ENCODE measurements around the gene FRS3. TPM values are rescaled to one million over a fixed set of nuclear protein-coding genes. Genes with fewer than 3 reads are reported as not detected.

Gene FRS3
- total and polyA plus RNA-seq, 9 of the 15 experiments (the other 6 are each of a cell fraction or from before 2014, with no cell fraction given) = 0.03 to 3.7 (median 1.6) TPM

- Histone ChIP-seq H3K79me2 (ENCODE audit: control insufficient read depth, insufficient read depth, low read length) (no peaks in the 10 kb centered on the region; the same call in 2 of the 3 replicates), H3K27me3 (ENCODE audit: control insufficient read depth in 2 of 2, insufficient read depth in 2 of 2, low read length in 2 of 2) (no peaks in the 10 kb centered on the region), H3K27ac (ENCODE audit: extremely low read depth, low read depth, low read length) (no peak overlapping the region), H3K4me1 (replicated peaks in 1 of 2; ENCODE audit: control insufficient read depth in 2 of 2, insufficient read depth in 2 of 2, low read length in 2 of 2) (peaks cover 0 to 28% of the 10 kb centered on the region in 2 experiments; a peak in 4 of 5 replicates), H2AFZ (ENCODE audit: low read depth, low read length) (no peak overlapping the region), H3K9ac (ENCODE audit: insufficient read depth in 1 of 2, low read depth in 2 of 2, low read length in 2 of 2) (no peak overlapping the region), H3K4me3 (no peak overlapping the region), H3K4me2 (ENCODE audit: insufficient read depth, low read length) (no peak overlapping the region), H3K36me3 (ENCODE audit: control insufficient read depth, insufficient read depth, low read length) (no peaks in the 10 kb centered on the region), H3K9me1 (ENCODE audit: control insufficient read depth, insufficient read depth, low read length) (no peaks in the 10 kb centered on the region), H4K20me1 (replicated peaks; ENCODE audit: control insufficient read depth, insufficient read depth, low read length) (no peaks in the 10 kb centered on the region), H3K9me3 (replicated peaks; ENCODE audit: control insufficient read depth, insufficient read depth, low read depth, low read length) (no peaks in the 10 kb centered on the region)
- no peak for FAIRE-seq
- BruUV-seq (replicated peaks) = no TSS peak
- in situ Hi-C loops (cut with MboI) (no loop called here), intact Hi-C loops (cut with micrococcal nuclease) (no loop called here)
- ATAC-seq = no peak
- no peak for TF ChIP-seq MAFF (IDR thresholded peaks at IDR 0.05; ENCODE audit: low read length)
- no peak for TF ChIP-seq AFF1 (IDR thresholded peaks at IDR 0.05; ENCODE audit: low read depth in 1 of 2, partially characterized antibody in 2 of 2)
- TF ChIP-seq THAP7 (CRISPR knock-in tag; IDR thresholded peaks at IDR 0.05) = no peak
- ChIA-PET CTCF (ENCODE audit: low intra/inter-chr PET ratio) (no interaction called here), POLR2A (interaction anchor here (1.2 kb wide), 1 partner anchor 10 kb away, joined by 6 read pairs; no protein-coding TSS in a partner anchor)
- DNase-seq (ENCODE audit: extremely low read depth in 1 of 4, low spot score in 3 of 4) = no peak
- WGBS (ENCODE audit: insufficient coverage, low coverage, missing lambda C conversion rate) = 73% methylated on average over 4 of the region's 4 CpGs
Measured at GRCh38 chr6:41821266-41821665, 41.6 kb upstream of the FRS3 start.

All from K562 (cell line).